Activated T-helper 2 cell treated with anti-CD3 and anti-CD28 coated beads, Interferon-gamma antibody, Interleukin-2, Interleukin-4, amounts not matched to agents 10 μg/mL and 5 μg/mL and 100 μg/mL, durations not matched to agents 14 hours and 24 hours and 36 hours (primary cell): ENCODE results near the gene PSMC2. TPM values are rescaled to one million over a fixed set of nuclear protein-coding genes. Genes with fewer than 3 reads are reported as not detected.
"Not testable (repeated sequence)": the region's sequence is repeated elsewhere in the genome, so short reads cannot be mapped to it uniquely, and the experiment has no call there.

Source experiments
- DNase-seq: peaks from one replicate; pipeline ENCODE4 v3.0.0; 2021; ENCODE audit warnings: low spot score
- H3K27ac Mint-ChIP-seq: one replicate; pipeline ENCODE4 v1.8.0; 2021; ENCODE audit warnings: mixed read lengths
- H3K27me3 Mint-ChIP-seq: one replicate; pipeline ENCODE4 v1.8.0; 2021; ENCODE audit warnings: low read depth, mixed read lengths
- H3K36me3 Mint-ChIP-seq: one replicate; pipeline ENCODE4 v1.8.0; 2021; ENCODE audit warnings: low read depth, mixed read lengths
- H3K4me1 Mint-ChIP-seq: one replicate; pipeline ENCODE4 v1.8.0; 2021; ENCODE audit warnings: low read depth, mixed read lengths
- H3K4me3 Mint-ChIP-seq: one replicate; pipeline ENCODE4 v1.8.0; 2021; ENCODE audit warnings: low read depth, mild to moderate bottlenecking, moderate library complexity, mixed read lengths
- H3K9me3 Mint-ChIP-seq: one replicate; pipeline ENCODE4 v1.8.0; 2021; ENCODE audit warnings: mixed read lengths
- intact Hi-C: fragments of 100-400 bp; cut with micrococcal nuclease; formaldehyde crosslinking; loops from one replicate; pipeline ENCODE4 v1.15.1; 2023
- total RNA-seq: library from RNA; stranded (reverse); gene quantifications from 2 replicates; pipeline ENCODE4 v1.2.3, GENCODE V29; 2022

The PSMC2 gene
- total RNA-seq, 1 donor from 2014 or later: 208 TPM

DNA sequence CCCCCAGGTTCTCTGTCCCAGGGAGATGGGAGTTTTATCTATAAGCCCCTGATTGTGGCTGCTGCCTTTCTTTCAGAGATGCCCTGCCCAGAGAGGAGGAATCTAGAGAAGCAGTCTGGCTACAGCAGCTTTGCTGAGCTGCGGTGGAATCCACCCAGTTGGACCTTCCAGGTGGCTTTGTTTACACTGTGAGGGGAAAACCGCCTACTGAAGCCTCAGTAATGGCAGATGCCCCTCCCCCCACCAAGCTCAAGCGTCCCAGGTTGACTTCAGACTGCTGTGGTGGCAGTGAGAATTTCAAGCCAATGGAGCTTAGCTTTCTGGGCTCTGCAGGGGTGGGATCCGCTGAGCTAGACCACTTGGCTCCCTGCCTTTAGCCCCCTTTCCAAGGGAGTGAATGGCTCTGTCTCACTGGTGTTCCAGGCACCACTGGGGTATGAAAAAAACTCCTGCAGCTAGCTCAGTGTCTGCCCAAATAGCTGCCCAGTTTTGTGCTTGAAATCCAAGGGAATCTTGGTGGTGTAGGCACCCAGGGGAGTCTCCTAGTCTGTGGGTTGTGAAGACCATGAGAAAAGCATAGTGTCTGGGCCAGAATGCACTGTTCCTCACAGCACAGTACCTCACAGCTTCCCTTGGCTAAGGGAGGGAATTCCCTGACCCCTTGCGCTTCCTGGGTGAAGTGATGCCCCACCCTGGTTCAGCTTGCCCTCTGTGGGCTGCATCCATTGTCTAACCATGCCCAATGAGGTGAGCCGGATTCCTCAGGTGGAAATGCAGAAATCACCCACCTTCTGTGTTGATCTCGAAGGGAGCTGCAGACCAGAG, 58.6 kb downstream of the PSMC2 start:
- not testable (repeated sequence) for H3K27ac Mint-ChIP-seq, H3K9me3 Mint-ChIP-seq, H3K36me3 Mint-ChIP-seq, H3K4me1 Mint-ChIP-seq, H3K4me3 Mint-ChIP-seq, DNase-seq
- peaks cover 19% of the 10 kb centered on the region for H3K27me3 Mint-ChIP-seq
- intact Hi-C loops: loop anchor here (2.0 kb wide), 1 partner anchor 107 kb away; no protein-coding TSS in a partner anchor

DNA sequence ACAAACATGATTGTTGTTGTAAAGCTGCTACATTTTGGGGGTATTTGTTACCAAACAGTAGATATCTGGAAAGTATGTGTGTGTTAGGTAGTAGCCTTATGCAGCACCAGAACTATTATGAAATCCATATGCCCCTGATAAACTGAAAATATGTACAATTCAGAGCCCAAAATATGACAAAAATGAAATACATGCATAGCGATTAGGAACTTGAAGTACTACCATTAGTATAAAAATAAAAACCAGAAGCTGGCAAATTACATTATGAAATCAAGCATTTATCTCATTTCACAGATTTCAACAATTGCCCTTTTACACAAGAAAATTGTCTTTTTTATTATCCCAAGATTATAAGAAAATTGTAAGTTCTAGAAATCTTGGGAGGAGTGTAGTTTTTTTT, 64.7 kb downstream of the PSMC2 start:
- Mint-ChIP-seq H3K27ac (no peak overlapping the region), H3K4me1 (no peaks in the 10 kb centered on the region), H3K27me3 (peaks cover 14% of the 10 kb centered on the region), H3K4me3 (no peak overlapping the region), H3K9me3 (no peaks in the 10 kb centered on the region), H3K36me3 (no peaks in the 10 kb centered on the region)
- intact Hi-C loops: no loop called here
- DNase-seq: no peak

DNA sequence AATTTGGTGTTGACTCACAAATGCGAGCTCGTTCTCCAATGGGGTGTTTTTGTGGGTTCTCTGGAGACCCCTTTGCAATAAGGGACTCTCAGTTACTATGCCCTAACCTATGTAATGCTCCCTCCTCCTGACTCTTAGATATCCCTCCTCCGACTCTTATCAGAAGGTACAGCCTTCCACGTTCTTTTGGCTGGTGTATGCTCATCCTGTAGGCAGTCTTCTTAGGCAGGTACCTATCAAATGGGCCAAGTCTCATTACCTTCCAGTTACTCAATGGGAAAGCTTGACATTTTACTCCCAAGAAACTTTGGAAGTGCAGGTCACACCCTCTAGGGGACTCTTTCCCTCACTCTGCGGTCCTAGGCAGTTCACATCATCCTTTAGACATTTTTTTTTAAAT, 66.0 kb downstream of the PSMC2 start:
- Mint-ChIP-seq H3K27ac (no peak overlapping the region), H3K4me1 (no peaks in the 10 kb centered on the region), H3K4me3 (no peak overlapping the region), H3K9me3 (no peaks in the 10 kb centered on the region), H3K27me3 (peaks cover 19% of the 10 kb centered on the region), H3K36me3 (no peaks in the 10 kb centered on the region)
- intact Hi-C loops: no loop called here
- DNase-seq: no peak

DNA sequence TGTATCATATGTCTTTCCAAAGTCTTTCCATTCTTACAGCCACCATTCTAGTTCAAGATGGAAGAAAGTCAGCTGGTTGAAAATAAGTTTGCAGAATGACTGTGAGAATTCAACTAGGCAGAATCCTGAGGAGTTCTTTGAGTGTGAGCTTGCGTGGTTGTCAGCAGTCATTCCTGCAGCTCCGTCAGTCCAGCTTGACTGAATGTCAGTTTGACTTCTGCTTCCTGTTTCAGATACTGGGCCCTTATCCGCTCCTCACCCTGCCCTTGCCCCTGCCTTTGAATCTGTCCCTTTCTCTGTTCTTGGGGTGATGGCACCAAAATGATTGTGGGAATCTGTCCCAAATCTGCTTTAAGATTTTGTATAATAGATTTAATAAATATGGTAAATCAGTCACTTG, 70.8 kb downstream of the PSMC2 start:
- Mint-ChIP-seq H3K27me3 (peaks cover 19% of the 10 kb centered on the region), H3K27ac (no peak overlapping the region), H3K9me3 (no peaks in the 10 kb centered on the region), H3K4me3 (no peak overlapping the region), H3K36me3 (no peaks in the 10 kb centered on the region), H3K4me1 (no peaks in the 10 kb centered on the region)
- DNase-seq: no peak
- intact Hi-C loops: no loop called here

Other genes with a start within 250 kb of the PSMC2 start
- gene NAPEPLD, start 198.5 kb upstream of the PSMC2 start, total RNA-seq: 9.6 and 10.7 TPM in 2 replicates
- gene PMPCB, start 50.2 kb upstream of the PSMC2 start, total RNA-seq: 69.2 and 71.5 TPM in 2 replicates
- gene DNAJC2, start 2.9 kb upstream of the PSMC2 start, total RNA-seq: 49.2 and 51.8 TPM in 2 replicates
- 0.07 TPM in 1 of 2 replicates, not detected in the other for gene SLC26A5, start 98.6 kb downstream of the PSMC2 start, total RNA-seq